ENCODE measurements around the gene MLIP.

GRCh38 chr6:54072635-54073313, 38.5 kb upstream of the MLIP start:
- TF ChIP-seq CTCF (IDR thresholded peaks at IDR 0.05): no peak
- TF ChIP-seq POLR2A (IDR thresholded peaks at IDR 0.05): no peak

Data from lower leg skin (tissue), 3 donors.